Breast epithelium (tissue), 4 donors: Measurements from ENCODE around the gene AHCYL1. TPM values are rescaled to one million over a fixed set of nuclear protein-coding genes. Genes with fewer than 3 reads are reported as not detected.

Experiments used
- DNase-seq, 2 donors: peaks; one replicate each; pipeline ENCODE4 v3.0.0-alpha.2; 2019; ENCODE audit warnings: low spot score in 2 of 2
- H3K27ac ChIP-seq, 2 donors: fragments of 200-600 bp; sonication (generic) in 1 of 2; one replicate each; pipeline ENCODE4 v1.5.1; 2016 to 2019; ENCODE audit warnings: mild to moderate bottlenecking in 1 of 2
- H3K27me3 ChIP-seq, 2 donors: fragments of 200-600 bp; sonication (generic) in 1 of 2; one replicate each; pipeline versions ENCODE4 v1.5.1 to v1.6.0; 2017 to 2019; ENCODE audit warnings: control low read depth in 1 of 2, mild to moderate bottlenecking in 1 of 2
- H3K36me3 ChIP-seq: fragments of 200-600 bp; one replicate; pipeline ENCODE4 v1.5.1; 2019
- H3K4me1 ChIP-seq, 2 donors: fragments of 200-600 bp; sonication (generic); one replicate each; pipeline ENCODE4 v1.5.1; 2016 to 2019; ENCODE audit warnings: control low read depth in 1 of 2
- H3K4me3 ChIP-seq, 3 donors: fragments of 200-600 bp; sonication (generic); 1 replicate in 2 of 3; 2 replicates in 1 of 3; pipeline ENCODE4 v1.5.1; 2016 to 2019; ENCODE audit warnings: mild to moderate bottlenecking in 3 of 3, moderate library complexity in 2 of 3
- H3K9me3 ChIP-seq, 2 donors: fragments of 200-600 bp; sonication (generic) in 1 of 2; one replicate each; pipeline ENCODE4 v1.5.1; 2016 to 2019; ENCODE audit warnings: control low read depth in 1 of 2
- POLR2A ChIP-seq: fragments of 450-650 bp; IDR thresholded peaks from one replicate; pipeline ENCODE4 v1.6.1; 2016; ENCODE audit warnings: antibody characterized with exemption, mild to moderate bottlenecking, moderate library complexity
- POLR2AphosphoS5 ChIP-seq, 3 donors: sonication (generic); formaldehyde crosslinking; IDR thresholded peaks; one replicate each; pipeline ENCODE4 v1.6.1; 2017; ENCODE audit warnings: antibody characterized with exemption in 3 of 3
- intact Hi-C: fragments of 100-400 bp; cut with DNase I; formaldehyde crosslinking; loops from one replicate; pipeline ENCODE4 v1.15.1; 2023; ENCODE audit warnings: low total_unique reads
- total RNA-seq, 3 donors: library from RNA; depleted of rRNA; stranded (reverse); fragments of >200 nt; gene quantifications; one replicate each; pipeline ENCODE4 v1.1.0, GENCODE V29; 2016
- TF ChIP-seq, protein P1 (sequence below), 3 donors: fragments of 450-650 bp; IDR thresholded peaks; one replicate each; pipeline ENCODE4 v1.5.1; 2016 to 2017; ENCODE audit warnings: antibody characterized with exemption in 3 of 3, mild to moderate bottlenecking in 3 of 3, moderate library complexity in 3 of 3

AHCYL1 gene
- total RNA-seq, 3 donors from 2014 or later, result 67.7 to 75.1 (median 73.8) TPM

DNA sequence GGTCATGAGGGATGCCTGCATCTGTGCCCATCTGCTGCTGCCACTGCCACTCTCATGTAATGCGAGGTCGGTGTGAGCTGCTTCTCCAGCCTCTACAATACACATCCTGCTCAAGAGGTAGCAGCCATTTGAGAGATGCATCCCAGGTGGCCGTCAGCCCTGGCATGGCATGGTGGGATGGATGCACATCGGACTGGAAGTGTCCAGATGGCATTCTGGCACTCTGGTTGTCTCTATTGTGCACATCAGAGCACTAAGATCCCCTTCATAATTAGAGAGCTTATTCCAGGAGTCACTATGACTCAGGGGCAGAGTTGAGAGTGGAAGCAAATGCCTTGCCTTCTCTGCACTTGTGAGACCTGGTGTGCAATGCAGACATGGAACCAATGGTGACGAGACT, 53.7 kb downstream of the AHCYL1 start:
- H3K27me3 ChIP-seq, result no peaks in the 10 kb centered on the region
- no peak for TF ChIP-seq POLR2AphosphoS5 (IDR thresholded peaks at IDR 0.05)
- TF ChIP-seq, protein P1, sequence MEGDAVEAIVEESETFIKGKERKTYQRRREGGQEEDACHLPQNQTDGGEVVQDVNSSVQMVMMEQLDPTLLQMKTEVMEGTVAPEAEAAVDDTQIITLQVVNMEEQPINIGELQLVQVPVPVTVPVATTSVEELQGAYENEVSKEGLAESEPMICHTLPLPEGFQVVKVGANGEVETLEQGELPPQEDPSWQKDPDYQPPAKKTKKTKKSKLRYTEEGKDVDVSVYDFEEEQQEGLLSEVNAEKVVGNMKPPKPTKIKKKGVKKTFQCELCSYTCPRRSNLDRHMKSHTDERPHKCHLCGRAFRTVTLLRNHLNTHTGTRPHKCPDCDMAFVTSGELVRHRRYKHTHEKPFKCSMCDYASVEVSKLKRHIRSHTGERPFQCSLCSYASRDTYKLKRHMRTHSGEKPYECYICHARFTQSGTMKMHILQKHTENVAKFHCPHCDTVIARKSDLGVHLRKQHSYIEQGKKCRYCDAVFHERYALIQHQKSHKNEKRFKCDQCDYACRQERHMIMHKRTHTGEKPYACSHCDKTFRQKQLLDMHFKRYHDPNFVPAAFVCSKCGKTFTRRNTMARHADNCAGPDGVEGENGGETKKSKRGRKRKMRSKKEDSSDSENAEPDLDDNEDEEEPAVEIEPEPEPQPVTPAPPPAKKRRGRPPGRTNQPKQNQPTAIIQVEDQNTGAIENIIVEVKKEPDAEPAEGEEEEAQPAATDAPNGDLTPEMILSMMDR (IDR thresholded peaks at IDR 0.05), result no peak
- TF ChIP-seq POLR2A, result no peak
- H3K27ac ChIP-seq, result no peak overlapping the region
- H3K9me3 ChIP-seq, result no peaks in the 10 kb centered on the region
- peaks cover 19% of the 10 kb centered on the region for H3K36me3 ChIP-seq
- no peaks in the 10 kb centered on the region for H3K4me1 ChIP-seq
- intact Hi-C loops, result no loop called here
- no peak for DNase-seq
- H3K4me3 ChIP-seq, result no peak overlapping the region

DNA sequence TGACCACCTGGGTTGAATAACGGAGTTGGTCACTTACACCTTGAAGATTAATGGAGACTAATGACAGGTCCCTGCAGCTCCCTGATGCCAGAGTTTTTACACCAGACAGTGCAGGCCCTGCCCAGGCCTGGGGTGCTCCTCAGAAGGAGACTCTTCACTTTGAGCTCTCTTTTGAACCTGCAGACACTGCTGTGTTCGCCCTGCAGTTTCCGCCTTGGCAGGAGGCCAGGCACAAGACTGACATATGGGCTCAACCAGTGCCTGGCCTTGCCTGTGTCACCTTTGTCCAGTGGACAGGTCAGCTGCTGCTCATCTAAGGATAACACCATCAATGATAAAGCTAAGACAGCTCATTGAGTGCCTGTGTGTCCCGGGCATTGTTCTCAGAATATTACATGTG, 55.1 kb downstream of the AHCYL1 start:
- no peaks in the 10 kb centered on the region for H3K27me3 ChIP-seq
- peaks cover 23% of the 10 kb centered on the region for H3K36me3 ChIP-seq
- TF ChIP-seq, protein P1 (IDR thresholded peaks at IDR 0.05), result no peak
- no peak for TF ChIP-seq POLR2AphosphoS5 (IDR thresholded peaks at IDR 0.05)
- TF ChIP-seq POLR2A, result no peak
- H3K4me3 ChIP-seq, result no peak overlapping the region
- H3K9me3 ChIP-seq, result no peaks in the 10 kb centered on the region
- H3K4me1 ChIP-seq, result no peaks in the 10 kb centered on the region
- intact Hi-C loops, result loop anchor here (5.0 kb wide), 1 partner anchor 638 kb away; no protein-coding TSS in a partner anchor
- DNase-seq, result no peak
- H3K27ac ChIP-seq, result no peak overlapping the region

DNA sequence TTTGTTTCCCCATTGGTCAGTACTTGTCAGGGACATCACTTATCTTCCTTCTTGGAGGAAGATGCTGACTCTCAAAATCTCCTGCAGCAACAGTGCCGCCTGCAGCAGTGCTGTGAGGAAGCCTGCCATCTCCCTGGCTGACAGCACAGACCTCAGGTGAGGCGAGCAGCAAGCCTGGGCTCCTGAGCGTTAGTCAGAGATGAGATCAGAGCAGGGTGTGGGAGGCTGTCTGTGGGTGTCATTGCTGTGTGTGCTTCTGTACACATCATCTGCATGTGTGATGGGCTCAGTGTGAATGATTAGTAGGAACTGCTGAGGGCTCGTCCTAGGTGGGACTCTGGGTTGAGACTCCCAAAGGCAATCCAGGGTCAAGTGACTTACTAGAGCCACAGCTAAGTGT, 56.0 kb downstream of the AHCYL1 start:
- no peaks in the 10 kb centered on the region for H3K9me3 ChIP-seq
- TF ChIP-seq, protein P1 (IDR thresholded peaks at IDR 0.05), result no peak
- TF ChIP-seq POLR2AphosphoS5 (IDR thresholded peaks at IDR 0.05) (no peak), POLR2A (no peak)

DNA sequence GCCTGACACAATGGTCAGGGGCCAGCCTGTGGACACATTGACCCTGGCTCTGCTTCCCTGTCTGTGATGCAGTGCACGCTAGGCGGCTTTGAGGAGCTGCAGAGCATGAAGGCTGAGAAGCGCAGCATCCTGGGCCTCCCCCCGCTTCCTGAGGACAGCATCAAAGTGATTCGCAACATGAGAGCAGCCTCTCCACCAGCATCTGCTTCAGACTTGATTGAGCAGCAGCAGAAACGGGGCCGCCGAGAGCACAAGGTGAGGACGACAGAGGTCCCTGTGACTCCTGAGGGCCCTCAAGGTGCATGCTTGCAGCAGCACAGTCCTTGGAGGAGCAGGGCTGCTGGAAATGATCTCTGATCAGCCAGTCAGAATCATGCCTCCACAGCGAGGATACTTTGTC, 58.5 kb downstream of the AHCYL1 start:
- Histone ChIP-seq H3K27ac (no peak overlapping the region), H3K4me1 (peaks cover 0 to 1% of the 10 kb centered on the region in 2 donors), H3K4me3 (no peak overlapping the region), H3K27me3 (no peaks in the 10 kb centered on the region), H3K9me3 (no peaks in the 10 kb centered on the region), H3K36me3 (peaks cover 25% of the 10 kb centered on the region)
- TF ChIP-seq, protein P1 (IDR thresholded peaks at IDR 0.05), result no peak
- no peak for TF ChIP-seq POLR2A
- DNase-seq, result no peak
- intact Hi-C loops, result loop anchor here (5.0 kb wide), 1 partner anchor 634 kb away; no protein-coding TSS in a partner anchor

More for the DNA sequence above, 56.0 kb downstream of the AHCYL1 start:
- no peak overlapping the region for H3K27ac ChIP-seq
- peaks cover 25% of the 10 kb centered on the region for H3K36me3 ChIP-seq
- H3K4me3 ChIP-seq, result no peak overlapping the region
- no peaks in the 10 kb centered on the region for H3K4me1 ChIP-seq
- DNase-seq, result no peak
- intact Hi-C loops, result loop anchor here (5.0 kb wide), 1 partner anchor 637 kb away; no protein-coding TSS in a partner anchor
- no peaks in the 10 kb centered on the region for H3K27me3 ChIP-seq

DNA sequence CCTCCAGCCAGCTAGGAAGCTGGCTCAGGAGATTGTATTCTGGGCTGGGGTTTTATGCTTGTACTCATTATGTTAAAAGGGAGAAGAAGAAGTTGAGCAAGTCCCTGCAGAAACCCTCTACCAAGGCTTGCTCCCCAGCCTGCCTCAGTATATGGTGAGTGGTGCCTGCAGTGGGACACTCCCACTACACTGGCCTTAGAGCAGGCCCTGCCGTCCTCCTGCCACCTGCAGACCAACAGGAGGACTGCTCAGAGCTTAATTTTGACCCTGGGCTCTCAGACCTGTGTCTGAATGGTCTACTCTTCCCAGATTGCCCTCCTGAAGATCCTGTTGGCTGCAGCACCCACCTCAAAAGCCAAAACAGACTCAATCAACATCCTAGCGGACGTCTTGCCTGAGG, 62.9 kb downstream of the AHCYL1 start:
- Histone ChIP-seq H3K4me1 (peaks cover 0 to 10% of the 10 kb centered on the region in 2 donors), H3K27me3 (no peaks in the 10 kb centered on the region), H3K4me3 (no peak overlapping the region), H3K36me3 (peaks cover 13% of the 10 kb centered on the region), H3K9me3 (no peaks in the 10 kb centered on the region), H3K27ac (no peak overlapping the region)
- no peak for TF ChIP-seq POLR2AphosphoS5 (IDR thresholded peaks at IDR 0.05)
- TF ChIP-seq, protein P1 (IDR thresholded peaks at IDR 0.05), result no peak
- no peak for TF ChIP-seq POLR2A
- no peak for DNase-seq
- intact Hi-C loops, result no loop called here
